GM23338 (cell line): ENCODE results near the gene PROZ.

ENCODE experiments used
- CREB1 ChIP-seq: fragments of 250-450 bp; sonication (Bioruptor Pico); IDR thresholded peaks from 2 replicates; pipeline ENCODE4 v1.5.0; 2020; ENCODE audit warnings: low read depth, mild to moderate bottlenecking, moderate library complexity
- EZH2 ChIP-seq: fragments of 200-600 bp; sonication (generic); IDR thresholded peaks from one replicate; pipeline ENCODE4 v1.8.0; 2017; ENCODE audit warnings: antibody characterized with exemption, mild to moderate bottlenecking, low read depth; ENCODE audit not compliant: unreplicated experiment
- EZH2phosphoT487 ChIP-seq: fragments of 200-600 bp; sonication (generic); IDR thresholded peaks from one replicate; pipeline ENCODE4 v1.8.1; 2018; ENCODE audit warnings: antibody characterized with exemption; ENCODE audit not compliant: unreplicated experiment
- NANOG ChIP-seq: IDR thresholded peaks from 2 replicates; pipeline ENCODE4 v1.6.1; 2016; ENCODE audit warnings: antibody characterized with exemption, borderline replicate concordance
- POLR2AphosphoS5 ChIP-seq: IDR thresholded peaks from 2 replicates; pipeline ENCODE4 v1.6.1; 2016; ENCODE audit warnings: antibody characterized with exemption, low read depth
- TF ChIP-seq, protein P1 (sequence below), 2 experiments: fragments of 200-600 bp in 1 of 2; sonication (generic) in 1 of 2; conservative IDR thresholded peaks; 2 replicates each; pipeline versions ENCODE4 v1.5.1 to v1.6.1; 2016 to 2017; ENCODE audit warnings: antibody characterized with exemption in 2 of 2, low read depth in 2 of 2, mild to moderate bottlenecking in 2 of 2, moderate library complexity in 1 of 2
- TF ChIP-seq, protein P2 (sequence below): IDR thresholded peaks from one replicate; pipeline ENCODE4 v1.6.1; 2018; ENCODE audit warnings: antibody characterized with exemption; ENCODE audit not compliant: unreplicated experiment
- TF ChIP-seq, protein P3 (sequence below): fragments of 250-450 bp; sonication (Bioruptor Pico); IDR thresholded peaks from 2 replicates; pipeline ENCODE4 v1.5.0; 2020; ENCODE audit warnings: mild to moderate bottlenecking, moderate library complexity

DNA sequence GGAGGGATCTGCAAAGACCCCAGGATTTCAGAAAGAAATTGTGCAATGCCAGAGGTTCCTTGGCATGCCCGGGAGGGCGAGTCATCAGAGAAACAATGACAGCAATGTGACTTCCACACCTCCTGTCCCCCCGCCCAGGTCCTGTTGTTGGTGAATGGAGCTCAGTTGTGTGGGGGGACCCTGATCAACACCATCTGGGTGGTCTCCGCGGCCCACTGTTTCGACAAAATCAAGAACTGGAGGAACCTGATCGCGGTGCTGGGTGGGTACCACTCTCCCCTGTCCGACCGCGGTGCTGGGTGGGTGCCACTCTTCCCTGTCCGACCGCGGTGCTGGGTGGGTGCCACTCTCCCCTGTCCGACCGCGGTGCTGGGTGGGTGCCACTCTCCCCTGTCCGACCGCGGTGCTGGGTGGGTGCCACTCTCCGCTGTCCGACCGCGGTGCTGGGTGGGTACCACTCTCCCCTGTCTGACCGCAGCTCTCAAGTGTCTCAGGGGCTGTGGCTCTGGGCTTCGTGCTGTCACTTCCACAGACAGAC is 41.0 kb upstream of the PROZ start:
- TF ChIP-seq EZH2 (no peak), CREB1 (CRISPR knock-in tag) (no peak), POLR2AphosphoS5 (no peak), EZH2phosphoT487 (no peak), NANOG (no peak)
- TF ChIP-seq, protein P1, sequence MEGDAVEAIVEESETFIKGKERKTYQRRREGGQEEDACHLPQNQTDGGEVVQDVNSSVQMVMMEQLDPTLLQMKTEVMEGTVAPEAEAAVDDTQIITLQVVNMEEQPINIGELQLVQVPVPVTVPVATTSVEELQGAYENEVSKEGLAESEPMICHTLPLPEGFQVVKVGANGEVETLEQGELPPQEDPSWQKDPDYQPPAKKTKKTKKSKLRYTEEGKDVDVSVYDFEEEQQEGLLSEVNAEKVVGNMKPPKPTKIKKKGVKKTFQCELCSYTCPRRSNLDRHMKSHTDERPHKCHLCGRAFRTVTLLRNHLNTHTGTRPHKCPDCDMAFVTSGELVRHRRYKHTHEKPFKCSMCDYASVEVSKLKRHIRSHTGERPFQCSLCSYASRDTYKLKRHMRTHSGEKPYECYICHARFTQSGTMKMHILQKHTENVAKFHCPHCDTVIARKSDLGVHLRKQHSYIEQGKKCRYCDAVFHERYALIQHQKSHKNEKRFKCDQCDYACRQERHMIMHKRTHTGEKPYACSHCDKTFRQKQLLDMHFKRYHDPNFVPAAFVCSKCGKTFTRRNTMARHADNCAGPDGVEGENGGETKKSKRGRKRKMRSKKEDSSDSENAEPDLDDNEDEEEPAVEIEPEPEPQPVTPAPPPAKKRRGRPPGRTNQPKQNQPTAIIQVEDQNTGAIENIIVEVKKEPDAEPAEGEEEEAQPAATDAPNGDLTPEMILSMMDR (conservative IDR thresholded peaks at IDR 0.05; ENCODE audit: low read depth in 2 of 2) = no peak
- TF ChIP-seq, protein P2, sequence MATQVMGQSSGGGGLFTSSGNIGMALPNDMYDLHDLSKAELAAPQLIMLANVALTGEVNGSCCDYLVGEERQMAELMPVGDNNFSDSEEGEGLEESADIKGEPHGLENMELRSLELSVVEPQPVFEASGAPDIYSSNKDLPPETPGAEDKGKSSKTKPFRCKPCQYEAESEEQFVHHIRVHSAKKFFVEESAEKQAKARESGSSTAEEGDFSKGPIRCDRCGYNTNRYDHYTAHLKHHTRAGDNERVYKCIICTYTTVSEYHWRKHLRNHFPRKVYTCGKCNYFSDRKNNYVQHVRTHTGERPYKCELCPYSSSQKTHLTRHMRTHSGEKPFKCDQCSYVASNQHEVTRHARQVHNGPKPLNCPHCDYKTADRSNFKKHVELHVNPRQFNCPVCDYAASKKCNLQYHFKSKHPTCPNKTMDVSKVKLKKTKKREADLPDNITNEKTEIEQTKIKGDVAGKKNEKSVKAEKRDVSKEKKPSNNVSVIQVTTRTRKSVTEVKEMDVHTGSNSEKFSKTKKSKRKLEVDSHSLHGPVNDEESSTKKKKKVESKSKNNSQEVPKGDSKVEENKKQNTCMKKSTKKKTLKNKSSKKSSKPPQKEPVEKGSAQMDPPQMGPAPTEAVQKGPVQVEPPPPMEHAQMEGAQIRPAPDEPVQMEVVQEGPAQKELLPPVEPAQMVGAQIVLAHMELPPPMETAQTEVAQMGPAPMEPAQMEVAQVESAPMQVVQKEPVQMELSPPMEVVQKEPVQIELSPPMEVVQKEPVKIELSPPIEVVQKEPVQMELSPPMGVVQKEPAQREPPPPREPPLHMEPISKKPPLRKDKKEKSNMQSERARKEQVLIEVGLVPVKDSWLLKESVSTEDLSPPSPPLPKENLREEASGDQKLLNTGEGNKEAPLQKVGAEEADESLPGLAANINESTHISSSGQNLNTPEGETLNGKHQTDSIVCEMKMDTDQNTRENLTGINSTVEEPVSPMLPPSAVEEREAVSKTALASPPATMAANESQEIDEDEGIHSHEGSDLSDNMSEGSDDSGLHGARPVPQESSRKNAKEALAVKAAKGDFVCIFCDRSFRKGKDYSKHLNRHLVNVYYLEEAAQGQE = no peak
- TF ChIP-seq, protein P3, sequence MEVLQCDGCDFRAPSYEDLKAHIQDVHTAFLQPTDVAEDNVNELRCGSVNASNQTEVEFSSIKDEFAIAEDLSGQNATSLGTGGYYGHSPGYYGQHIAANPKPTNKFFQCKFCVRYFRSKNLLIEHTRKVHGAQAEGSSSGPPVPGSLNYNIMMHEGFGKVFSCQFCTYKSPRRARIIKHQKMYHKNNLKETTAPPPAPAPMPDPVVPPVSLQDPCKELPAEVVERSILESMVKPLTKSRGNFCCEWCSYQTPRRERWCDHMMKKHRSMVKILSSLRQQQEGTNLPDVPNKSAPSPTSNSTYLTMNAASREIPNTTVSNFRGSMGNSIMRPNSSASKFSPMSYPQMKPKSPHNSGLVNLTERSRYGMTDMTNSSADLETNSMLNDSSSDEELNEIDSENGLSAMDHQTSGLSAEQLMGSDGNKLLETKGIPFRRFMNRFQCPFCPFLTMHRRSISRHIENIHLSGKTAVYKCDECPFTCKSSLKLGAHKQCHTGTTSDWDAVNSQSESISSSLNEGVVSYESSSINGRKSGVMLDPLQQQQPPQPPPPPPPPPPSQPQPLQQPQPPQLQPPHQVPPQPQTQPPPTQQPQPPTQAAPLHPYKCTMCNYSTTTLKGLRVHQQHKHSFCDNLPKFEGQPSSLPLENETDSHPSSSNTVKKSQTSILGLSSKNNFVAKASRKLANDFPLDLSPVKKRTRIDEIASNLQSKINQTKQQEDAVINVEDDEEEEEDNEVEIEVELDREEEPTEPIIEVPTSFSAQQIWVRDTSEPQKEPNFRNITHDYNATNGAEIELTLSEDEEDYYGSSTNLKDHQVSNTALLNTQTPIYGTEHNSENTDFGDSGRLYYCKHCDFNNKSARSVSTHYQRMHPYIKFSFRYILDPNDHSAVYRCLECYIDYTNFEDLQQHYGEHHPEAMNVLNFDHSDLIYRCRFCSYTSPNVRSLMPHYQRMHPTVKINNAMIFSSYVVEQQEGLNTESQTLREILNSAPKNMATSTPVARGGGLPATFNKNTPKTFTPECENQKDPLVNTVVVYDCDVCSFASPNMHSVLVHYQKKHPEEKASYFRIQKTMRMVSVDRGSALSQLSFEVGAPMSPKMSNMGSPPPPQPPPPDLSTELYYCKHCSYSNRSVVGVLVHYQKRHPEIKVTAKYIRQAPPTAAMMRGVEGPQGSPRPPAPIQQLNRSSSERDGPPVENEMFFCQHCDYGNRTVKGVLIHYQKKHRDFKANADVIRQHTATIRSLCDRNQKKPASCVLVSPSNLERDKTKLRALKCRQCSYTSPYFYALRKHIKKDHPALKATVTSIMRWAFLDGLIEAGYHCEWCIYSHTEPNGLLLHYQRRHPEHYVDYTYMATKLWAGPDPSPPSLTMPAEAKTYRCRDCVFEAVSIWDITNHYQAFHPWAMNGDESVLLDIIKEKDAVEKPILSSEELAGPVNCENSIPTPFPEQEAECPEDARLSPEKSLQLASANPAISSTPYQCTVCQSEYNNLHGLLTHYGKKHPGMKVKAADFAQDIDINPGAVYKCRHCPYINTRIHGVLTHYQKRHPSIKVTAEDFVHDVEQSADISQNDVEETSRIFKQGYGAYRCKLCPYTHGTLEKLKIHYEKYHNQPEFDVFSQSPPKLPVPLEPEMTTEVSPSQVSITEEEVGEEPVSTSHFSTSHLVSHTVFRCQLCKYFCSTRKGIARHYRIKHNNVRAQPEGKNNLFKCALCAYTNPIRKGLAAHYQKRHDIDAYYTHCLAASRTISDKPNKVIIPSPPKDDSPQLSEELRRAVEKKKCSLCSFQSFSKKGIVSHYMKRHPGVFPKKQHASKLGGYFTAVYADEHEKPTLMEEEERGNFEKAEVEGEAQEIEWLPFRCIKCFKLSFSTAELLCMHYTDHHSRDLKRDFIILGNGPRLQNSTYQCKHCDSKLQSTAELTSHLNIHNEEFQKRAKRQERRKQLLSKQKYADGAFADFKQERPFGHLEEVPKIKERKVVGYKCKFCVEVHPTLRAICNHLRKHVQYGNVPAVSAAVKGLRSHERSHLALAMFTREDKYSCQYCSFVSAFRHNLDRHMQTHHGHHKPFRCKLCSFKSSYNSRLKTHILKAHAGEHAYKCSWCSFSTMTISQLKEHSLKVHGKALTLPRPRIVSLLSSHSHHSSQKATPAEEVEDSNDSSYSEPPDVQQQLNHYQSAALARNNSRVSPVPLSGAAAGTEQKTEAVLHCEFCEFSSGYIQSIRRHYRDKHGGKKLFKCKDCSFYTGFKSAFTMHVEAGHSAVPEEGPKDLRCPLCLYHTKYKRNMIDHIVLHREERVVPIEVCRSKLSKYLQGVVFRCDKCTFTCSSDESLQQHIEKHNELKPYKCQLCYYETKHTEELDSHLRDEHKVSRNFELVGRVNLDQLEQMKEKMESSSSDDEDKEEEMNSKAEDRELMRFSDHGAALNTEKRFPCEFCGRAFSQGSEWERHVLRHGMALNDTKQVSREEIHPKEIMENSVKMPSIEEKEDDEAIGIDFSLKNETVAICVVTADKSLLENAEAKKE (CRISPR knock-in tag) = no peak
